Fibroblast of skin of back (primary cell): ENCODE data around the gene CALCR.
"Not testable (repeated sequence)": the region's sequence is repeated elsewhere in the genome, so short reads cannot be mapped to it uniquely, and the experiment has no call there.

Experiments used
- DNase-seq: peaks from one replicate; pipeline ENCODE4 v3.0.0-alpha.2; 2013

The CALCR gene

DNA sequence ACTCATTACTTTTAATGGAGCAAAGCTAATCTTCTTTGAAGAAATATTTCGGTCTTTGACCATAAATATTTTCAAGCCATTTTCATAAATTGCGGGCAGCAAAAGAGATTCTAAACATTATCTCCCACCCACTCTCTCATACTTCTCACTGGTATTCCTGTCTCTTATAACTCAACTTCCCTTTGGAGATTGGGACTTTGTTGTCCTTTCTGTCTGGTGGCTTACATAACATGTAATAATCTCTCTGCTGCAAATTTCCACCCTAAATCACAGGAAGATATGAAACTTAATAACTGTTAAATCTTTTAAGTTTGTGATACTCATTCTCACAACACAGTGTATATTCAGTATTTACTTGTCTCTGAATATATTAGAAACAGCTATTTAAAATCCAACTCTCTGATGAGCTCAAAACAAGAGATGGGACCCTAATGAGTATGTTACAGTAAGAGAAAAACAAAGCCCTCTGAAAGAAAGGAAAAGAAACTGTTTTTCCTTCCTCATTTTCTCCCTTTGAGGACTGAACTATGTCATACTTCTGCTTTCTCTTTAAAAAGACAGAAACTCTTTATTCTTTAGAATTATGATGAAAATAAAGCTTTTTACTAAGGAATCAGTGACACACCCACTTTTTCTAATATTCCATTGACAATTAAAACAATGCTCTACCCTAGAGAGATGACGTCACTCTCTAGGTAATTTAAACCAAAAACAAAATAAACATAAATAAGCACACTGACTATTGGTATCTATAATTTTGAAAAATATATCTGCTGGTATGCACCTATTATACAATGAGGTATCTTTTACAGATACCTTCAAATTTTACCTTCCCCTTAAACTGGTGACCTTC lies 14.7 kb downstream of the CALCR start:
- no peak for DNase-seq

DNA sequence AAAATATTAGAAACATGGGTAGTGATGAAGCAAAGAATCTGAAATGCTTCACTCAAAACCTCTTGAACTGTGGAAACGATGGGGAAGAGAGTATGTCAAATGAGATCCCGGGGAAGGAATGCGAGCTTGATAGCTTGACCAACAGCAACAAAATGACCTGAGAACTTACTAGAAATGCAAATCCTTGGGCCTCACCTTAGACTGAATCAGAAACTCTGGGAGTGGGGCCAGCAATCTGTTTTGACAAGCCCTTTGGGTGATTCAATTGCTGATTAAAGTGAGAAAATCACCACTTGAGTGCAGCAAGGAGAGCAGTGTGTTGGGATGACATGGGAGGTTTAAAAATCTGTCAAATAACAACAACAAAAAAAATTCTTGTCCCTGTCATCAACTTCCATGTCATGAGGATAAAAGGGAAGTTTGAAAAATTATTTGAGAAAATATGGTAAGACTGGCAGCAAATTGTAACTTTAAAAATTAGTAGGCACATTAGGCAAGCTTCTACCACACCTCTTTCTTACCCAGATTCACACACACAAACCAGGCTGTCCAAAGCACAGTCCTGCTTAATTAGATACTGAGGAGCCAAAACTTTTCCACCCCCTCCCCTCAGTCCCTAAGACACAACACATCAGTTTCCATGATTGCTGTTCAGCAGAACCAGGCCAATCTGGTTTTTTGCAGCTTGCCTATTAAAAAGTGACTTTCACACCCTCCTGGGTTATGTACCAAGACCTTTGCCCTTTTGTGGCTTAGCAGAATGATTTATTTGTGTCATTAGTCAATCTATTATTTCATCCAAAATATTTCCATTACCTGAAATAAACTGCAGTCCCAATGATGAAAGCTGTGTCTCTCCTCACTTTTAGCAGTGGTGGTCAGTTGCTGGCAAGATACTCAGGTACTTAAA lies 15.6 kb downstream of the CALCR start:
- no peak for DNase-seq

DNA sequence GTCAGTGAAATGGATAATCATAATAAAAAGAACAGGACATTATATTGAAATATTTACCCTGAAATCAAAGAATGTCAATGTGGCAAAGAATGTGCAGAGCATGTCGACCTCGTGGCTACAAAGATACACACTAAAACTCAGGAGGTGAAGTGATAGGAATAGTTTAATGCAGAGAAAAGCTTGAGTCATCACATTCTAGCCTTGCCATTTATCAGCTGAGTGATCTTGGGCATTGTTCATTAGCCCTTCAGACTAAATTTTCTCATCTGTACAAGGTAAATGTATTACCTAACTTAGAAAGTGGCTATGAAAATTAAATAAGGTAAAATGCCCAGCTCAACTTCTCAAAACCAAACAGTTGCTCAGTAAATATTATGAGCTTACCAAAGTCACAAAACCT lies 22.6 kb downstream of the CALCR start:
- no peak for DNase-seq

DNA sequence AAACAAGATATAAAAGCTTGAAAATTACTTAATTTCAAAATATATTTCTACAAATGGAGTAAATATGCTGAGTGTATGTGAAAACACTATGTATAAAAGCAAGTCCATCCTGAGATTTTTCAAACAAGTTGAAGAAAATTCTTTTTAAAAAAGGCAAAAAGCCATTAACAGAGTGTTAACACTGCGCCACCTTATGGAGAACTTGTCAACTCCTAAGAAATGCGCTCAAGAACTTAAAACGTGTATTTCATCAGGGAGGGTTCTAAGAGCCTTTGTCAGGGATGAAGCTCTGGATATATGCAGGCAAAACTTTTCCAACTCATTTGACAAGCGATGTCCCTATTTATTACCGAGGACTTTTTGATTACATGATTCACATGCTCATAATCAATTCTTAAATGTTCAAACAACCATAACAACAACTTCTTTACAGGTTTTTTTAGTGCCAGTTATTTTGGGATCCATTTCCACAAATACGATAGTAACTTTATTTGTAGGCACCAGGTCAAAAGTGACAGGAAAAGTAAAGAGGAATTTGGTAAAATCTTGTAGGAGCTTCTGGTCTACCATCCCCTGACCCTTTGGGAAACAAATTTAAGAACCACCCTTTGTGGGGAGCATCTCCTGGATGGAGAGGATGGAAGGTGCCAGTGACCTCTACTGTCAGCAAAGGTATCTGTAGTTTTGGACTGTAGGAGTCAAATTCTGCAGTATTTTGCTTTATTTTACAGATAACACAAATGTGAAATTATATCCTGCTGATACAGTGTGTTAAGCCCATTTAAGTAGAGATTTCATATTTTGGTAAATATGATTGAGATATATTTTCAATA lies 23.2 kb downstream of the CALCR start:
- DNase-seq, result peak; percentile 47

DNA sequence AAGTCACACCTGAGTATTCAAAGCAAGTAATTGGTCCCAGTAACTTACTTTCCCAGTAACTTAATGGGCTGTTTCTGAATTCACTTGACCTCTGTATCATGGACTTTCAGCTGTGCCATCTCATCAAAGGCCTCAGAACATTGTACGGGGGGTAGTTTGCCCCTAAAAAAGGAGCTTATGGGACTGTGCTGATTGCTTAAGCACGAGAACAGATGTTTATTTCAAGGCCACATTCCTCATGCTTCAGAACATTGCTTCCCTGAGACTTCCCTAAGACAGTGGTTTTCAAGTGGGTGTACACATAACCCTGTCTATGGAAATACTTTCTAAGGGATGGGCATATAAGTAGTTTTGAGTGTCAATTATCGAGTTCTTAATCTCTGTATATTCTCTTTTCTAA lies 26.8 kb downstream of the CALCR start:
- DNase-seq, result no peak

DNA sequence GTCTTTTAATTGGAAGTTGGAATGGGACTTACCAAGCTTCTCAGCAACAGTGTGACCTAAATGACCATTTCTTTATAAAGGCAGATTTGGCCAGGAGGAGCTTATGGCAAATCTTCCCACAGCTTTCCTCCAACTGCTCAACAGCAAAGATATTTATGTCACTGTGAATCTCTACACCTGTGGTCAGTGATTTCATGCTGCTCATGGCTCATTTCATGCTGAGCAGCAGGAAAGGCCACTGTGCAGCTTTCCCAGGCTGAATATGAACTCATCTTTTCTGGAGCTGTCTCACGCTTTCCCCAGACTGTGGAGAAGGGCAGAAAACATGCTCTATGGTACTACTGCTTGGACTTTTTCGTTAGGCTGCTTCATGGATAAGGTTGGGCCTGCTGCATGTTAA lies 29.8 kb downstream of the CALCR start:
- DNase-seq, result no peak

DNA sequence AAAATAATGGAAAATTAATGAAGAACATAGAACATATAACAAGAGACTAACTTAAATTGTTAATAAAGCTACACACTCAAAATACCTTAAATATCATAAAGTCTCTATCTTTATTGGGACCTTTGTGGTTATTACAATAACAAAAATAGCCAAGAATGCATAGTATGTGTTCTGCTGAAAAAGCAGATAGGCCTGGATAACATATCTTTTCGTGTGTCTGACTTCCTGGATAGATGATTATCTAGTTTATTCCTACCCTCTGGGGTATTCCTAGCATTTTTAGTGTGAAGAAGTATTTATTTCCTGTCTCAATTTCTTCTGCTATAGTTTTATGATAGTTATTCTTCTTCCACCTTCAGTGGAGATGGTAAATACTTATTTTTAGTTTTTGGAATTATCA lies 36.5 kb downstream of the CALCR start:
- DNase-seq, result no peak

DNA sequence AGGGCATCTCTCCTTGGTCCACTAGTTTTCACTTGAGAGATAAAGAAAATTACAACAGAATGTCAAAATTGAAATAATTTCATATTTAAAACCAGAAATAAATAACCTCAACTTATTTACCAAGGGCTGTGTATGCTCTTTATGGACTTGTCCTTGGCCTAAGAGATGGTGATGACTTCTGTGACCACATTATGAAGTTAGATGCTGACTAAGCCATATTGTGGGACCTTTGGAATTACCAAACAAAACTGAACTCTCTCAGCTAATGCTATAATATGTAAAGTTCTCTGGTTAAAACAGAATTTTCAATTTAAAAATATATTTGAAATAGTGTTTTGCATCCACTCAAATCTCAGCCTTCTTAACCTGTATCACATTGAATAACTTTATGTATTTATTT lies 38.9 kb downstream of the CALCR start:
- no peak for DNase-seq

DNA sequence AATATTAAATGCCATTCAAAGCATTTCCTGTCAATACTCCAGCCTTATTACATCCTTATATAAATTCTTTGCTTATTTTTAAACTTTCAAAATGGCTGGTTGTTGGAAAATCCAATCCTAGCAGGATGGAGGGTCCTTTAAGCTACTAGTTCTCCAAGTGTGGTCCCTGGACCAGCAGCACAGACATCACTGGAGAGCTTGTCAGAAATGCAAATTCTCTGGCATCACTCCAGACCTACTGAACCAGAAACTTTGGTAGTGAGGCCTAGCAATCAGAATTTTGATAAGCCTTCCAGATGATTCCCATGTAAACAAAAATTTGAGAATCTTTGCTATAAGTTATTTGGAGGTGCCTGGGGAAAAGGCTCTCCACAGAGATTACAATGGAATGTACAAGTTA lies 43.8 kb downstream of the CALCR start:
- no peak for DNase-seq

DNA sequence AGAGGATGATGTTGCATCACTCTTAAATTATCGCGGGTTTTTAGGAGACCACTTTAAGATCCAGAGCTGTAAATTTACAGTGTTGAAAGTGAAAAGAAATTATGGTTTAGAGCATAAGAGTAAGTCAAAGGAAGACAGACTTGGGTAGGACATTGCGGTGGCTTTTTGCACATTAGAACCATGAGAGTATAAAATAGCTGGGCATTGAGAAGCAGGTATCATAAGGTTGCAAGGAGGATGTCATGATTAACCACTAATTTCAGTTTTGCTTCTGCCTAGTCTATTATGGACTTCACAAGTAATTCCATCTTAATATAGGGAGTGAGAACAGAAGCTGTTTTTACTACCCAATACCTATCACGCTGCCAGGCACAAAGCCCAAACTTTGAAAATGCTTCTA lies 57.7 kb downstream of the CALCR start:
- no peak for DNase-seq

DNA sequence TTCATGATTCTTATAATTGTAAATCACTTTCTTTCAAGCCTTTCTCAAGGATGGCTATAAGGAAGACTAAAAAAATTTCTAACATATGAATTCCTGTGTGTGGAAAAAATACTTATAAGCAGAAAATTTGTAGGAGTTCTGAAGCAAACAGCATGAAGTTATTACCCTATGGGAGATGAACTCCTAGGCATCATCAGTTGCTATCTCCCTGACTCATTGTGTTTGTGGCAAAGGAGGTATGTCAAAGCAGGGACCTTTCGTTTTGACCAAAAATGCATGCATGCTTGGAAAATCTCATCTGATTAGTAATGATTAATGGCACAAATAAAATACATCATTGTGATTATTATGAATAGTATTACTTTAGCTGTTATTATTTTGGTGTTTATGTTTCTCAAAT lies 59.4 kb downstream of the CALCR start:
- no peak for DNase-seq

DNA sequence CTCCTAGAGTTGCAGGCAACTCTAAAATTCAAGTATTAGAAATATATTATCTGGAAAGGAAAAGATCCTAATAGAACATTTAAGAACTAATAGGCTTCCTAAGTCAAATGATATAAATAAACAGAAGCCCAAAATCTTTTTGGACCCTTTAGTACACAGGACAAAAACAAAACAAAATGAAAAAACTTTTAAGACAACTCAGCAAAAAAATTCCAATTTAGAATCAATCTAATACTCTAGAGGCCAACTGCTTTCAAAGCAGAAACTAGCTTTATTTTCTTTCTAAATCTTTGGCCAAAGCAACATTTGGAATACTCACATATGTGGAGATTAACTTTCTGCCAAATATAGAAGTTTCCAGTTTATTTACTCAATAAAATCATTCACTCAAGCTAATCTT lies 65.2 kb downstream of the CALCR start:
- DNase-seq, result no peak

DNA sequence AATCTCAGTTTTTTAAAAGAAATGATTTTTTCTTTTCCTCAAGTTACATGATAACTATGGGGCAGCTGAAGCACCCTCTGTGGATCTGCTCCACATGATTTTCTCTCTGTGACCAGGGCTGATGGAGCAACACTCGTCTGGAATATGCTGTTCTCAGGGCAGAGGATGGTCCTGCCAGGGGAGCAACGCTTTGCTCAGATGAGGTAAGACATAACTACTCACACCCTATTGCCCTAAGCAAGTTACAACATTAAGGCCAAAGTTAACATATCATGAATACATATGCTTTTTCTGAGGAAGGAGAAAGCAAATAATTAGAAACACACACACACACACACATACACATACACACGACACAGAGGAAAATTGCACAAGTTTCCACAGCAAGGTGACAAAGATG lies 71.4 kb downstream of the CALCR start:
- DNase-seq, result no peak

DNA sequence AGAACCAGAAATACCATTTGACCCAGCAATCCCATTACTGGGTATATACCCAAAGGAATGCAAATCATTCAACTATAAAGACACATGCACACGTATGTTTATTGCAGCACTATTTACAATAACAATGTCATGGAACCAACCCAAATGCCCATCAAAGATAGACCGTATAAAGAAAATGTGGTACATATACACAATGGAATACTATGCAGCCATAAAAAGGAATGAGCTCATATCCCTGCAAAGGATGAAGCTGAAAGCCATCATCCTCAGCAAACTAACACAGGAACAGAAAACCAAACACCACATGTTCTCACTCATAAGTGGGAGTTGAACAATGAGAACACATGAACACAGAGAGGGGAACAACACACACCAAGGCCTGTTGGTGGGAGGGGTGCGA lies 82.7 kb downstream of the CALCR start:
- DNase-seq, result not testable (repeated sequence)

DNA sequence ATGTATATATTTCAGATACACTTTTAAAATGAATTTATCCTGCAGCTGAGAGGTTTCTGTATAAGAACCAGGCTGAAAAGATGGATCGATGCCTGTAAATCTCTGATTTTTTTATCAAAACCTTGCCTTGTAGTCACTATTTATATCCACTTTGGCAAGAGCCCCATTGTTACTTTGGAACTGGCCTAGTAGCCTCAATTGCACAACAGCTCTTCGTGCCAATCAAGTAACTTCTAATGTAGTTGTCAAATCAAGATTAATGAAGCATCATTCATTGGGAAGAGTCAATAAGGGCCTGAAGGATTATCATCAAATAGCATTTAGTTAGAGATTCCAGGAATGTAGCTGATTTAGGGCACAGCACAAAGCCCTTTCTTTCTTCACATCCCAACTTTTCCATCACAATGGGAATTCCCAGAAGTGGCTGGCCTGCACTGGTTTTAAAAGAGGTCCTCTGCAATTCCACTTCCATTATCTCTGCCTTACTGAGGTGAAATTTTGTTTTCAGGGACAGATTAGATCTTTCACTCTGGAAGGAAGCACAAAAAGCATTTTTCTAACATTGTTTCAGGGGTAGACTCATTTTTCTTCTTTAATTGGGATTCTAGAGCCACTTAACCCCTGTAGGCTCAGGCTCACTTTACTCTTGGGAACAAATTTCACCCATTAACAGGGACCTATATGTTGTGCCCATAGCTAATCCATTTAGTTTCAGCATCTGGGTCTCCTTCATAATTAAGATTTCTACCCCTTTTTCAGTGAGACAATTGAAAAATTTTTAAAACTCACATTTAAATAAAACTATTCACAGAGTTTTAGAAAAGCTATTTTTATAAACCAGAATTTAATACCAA lies 97.8 kb downstream of the CALCR start:
- no peak for DNase-seq

DNA sequence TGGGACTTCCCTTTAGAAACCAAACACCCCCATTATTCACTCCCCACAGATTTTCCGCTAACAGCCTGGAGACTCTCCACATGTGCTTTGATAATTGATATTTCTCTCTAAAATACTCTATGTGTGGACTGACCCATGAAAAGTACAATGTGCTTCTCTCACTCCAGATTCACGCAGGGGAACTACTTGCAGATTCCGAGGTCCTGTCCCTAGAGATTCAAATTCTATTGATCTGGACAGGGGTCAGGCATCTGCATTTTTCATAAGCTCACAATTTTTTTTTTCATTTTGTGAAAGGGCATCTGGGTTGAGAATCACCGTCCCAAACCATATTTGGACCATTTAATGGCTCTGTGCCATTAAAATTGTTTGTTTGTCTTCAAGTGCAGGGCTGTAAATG lies 98.7 kb downstream of the CALCR start:
- DNase-seq, result no peak

DNA sequence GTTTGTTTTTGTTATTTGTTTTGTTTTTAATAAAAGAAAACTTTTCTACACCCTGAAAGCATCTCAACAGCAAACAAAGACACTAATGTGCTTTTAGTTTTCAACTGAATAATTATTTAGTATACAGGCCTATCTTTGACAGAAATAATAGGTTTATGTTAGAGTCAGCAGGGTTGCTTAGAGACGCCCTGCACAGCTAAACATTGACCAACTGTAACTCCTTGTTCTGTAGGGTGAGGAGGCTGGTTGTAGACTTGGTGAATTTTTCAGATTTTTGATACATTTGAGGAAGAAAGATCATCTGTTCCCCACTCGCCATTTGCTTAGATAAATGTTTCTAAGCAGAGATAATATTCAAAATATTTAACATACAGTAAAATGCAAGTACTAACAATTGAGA lies 103.1 kb downstream of the CALCR start:
- no peak for DNase-seq

DNA sequence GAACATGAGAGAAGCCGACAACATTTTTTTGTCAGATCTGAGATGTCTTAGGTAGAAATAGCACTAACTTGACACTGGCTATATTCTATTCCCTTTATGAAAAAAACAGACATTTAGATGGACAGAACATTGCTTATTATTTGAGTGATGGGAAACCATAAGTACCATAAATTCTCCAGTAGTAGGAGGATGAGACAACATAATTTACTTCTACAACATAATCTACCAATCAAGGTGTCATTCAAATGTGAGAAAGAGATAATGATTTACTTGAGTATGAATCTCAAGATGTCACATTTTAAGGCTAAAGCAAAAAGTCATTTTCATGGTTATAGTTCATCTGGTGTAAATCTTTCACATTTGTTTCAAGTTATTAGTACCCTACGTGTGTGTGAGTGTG lies 110.8 kb downstream of the CALCR start:
- no peak for DNase-seq

DNA sequence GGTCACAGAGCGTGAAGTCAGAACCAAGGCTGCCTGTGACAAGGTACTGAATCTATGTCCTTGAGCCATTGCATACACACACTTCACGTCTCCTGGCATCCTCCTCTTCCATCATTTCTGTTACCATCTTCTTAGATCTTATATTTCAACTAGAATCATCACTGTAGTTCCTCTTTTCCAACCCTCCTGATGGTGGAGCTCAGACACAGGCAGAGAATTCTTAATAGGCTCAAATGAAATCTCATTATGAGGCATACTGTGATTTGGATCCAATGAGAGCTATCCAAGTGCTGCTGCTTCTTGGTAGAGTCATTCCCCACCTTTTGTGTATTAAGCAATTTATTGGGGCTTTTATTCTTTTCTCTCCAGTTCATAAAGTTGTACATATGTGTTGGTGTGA lies 113.2 kb downstream of the CALCR start:
- peak; percentile 0 for DNase-seq

DNA sequence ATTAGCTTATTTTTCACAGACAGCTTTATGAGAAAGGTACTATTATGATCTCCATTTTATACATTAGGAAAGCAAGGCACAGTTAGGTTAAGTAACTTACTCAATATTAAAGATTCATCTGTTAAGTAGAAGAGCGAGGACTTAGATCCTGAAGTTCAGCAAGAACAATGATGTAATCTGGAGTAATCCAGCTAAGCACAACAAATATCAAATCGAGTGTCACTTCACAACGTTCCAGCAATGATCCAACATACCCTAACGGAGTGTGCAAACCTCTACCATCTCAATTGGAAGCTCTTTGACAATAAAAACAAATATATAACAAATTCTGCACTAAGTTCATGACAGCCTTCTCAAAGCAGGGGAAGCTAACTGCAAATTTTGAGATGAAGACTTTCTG lies 121.3 kb downstream of the CALCR start:
- no peak for DNase-seq

DNA sequence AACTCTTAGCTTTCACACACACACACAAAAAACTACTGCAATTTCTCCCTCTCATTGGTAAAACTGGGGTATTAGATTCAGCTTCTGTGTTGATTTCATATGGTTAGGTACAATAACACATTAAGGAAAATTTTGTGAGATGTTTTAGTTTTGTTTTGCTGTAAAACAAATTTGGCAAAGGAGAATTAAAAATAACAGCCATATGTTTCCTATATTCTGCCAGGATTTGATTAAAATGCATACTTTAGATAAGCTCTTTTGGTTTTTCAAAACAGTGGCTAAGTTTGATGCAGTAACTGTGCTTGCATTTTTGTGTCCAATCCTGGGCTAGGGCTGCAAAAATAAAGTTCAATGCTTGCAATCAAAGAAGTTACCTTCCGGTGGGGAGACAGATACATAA lies 126.3 kb downstream of the CALCR start:
- no peak for DNase-seq

DNA sequence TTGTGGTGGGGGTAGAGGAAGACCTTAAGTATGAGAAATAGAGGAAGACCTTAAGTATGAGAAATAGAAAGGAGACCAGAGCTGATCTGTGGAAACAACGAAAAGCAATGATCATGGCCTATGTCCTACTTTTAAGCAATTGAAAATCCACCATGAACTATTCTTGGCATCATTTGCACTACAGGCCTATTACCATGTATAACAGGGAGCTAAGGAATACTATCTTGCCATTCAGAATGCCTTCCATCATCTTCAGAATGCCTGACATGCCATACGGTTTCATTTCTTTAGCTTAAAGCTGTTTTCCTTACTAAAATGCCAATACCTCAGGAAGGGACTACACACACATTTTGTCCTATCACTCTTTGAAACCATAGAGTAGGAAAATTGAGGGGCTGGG lies 127.0 kb downstream of the CALCR start:
- DNase-seq, result no peak
